ENCODE data around the gene SRGAP3.

Gene SRGAP3

DNA sequence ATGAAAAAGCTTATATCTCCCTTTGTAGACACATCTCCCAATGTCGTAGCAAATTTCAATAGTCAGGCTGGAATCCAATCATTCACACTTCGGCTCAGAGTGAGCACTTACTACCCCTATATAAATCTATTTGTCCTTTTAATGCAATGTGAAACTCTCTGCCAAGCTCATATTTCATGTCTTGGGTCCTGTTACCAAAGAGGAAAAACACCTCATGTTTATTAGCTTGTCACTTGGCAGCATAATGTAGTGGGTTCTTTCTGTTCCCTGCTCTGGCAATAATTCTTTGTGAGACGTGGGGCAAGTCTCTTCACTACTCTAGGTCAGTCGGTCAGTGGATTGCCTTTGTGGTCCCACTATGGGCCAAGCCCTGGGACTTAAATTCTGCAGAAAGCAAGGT, 107.1 kb downstream of the SRGAP3 start (continued):
- 0 out of 2 replicates have a peak, but pooled peaks have one; percentile 49 for TF ChIP-seq ZNF629 (tag by site-specific recombination; IDR thresholded peaks at IDR 0.05)
- TF ChIP-seq, protein P1, sequence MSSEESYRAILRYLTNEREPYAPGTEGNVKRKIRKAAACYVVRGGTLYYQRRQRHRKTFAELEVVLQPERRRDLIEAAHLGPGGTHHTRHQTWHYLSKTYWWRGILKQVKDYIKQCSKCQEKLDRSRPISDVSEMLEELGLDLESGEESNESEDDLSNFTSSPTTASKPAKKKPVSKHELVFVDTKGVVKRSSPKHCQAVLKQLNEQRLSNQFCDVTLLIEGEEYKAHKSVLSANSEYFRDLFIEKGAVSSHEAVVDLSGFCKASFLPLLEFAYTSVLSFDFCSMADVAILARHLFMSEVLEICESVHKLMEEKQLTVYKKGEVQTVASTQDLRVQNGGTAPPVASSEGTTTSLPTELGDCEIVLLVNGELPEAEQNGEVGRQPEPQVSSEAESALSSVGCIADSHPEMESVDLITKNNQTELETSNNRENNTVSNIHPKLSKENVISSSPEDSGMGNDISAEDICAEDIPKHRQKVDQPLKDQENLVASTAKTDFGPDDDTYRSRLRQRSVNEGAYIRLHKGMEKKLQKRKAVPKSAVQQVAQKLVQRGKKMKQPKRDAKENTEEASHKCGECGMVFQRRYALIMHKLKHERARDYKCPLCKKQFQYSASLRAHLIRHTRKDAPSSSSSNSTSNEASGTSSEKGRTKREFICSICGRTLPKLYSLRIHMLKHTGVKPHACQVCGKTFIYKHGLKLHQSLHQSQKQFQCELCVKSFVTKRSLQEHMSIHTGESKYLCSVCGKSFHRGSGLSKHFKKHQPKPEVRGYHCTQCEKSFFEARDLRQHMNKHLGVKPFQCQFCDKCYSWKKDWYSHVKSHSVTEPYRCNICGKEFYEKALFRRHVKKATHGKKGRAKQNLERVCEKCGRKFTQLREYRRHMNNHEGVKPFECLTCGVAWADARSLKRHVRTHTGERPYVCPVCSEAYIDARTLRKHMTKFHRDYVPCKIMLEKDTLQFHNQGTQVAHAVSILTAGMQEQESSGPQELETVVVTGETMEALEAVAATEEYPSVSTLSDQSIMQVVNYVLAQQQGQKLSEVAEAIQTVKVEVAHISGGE (tag by site-specific recombination; conservative IDR thresholded peaks at IDR 0.05; ENCODE audit: low read depth): no peak
- TF ChIP-seq ZNF19 (tag by site-specific recombination; IDR thresholded peaks at IDR 0.05; ENCODE audit: low read depth): no peak
- no peak for TF ChIP-seq ZNF266 (tag by site-specific recombination; IDR thresholded peaks at IDR 0.05; ENCODE audit: low read depth)
- no peak for TF ChIP-seq BCL11B (tag by site-specific recombination; IDR thresholded peaks at IDR 0.05; ENCODE audit: low read depth)
- no peak for TF ChIP-seq ZNF26 (tag by site-specific recombination; IDR thresholded peaks at IDR 0.05)
- no peak for TF ChIP-seq HOXC10 (CRISPR knock-in tag; IDR thresholded peaks at IDR 0.05)
- TF ChIP-seq ZNF501 (tag by site-specific recombination; IDR thresholded peaks at IDR 0.05): peak; percentile 59; the same call in 1 of the 2 replicates
- TF ChIP-seq ZNF174 (tag by site-specific recombination; IDR thresholded peaks at IDR 0.05): no peak
- TF ChIP-seq ZNF18 (tag by site-specific recombination; IDR thresholded peaks at IDR 0.05): peak; percentile 83
- TF ChIP-seq ZNF239 (tag by site-specific recombination; IDR thresholded peaks at IDR 0.05): no peak
- no peak for TF ChIP-seq ZNF221 (tag by site-specific recombination; IDR thresholded peaks at IDR 0.05; ENCODE audit: borderline replicate concordance)
- TF ChIP-seq, protein P2, sequence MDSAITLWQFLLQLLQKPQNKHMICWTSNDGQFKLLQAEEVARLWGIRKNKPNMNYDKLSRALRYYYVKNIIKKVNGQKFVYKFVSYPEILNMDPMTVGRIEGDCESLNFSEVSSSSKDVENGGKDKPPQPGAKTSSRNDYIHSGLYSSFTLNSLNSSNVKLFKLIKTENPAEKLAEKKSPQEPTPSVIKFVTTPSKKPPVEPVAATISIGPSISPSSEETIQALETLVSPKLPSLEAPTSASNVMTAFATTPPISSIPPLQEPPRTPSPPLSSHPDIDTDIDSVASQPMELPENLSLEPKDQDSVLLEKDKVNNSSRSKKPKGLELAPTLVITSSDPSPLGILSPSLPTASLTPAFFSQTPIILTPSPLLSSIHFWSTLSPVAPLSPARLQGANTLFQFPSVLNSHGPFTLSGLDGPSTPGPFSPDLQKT (IDR thresholded peaks at IDR 0.05; ENCODE audit: borderline replicate concordance, low read depth, low read length): no peak
- peak; percentile 93 for TF ChIP-seq ZBTB44 (tag by site-specific recombination; IDR thresholded peaks at IDR 0.05)
- no peak for TF ChIP-seq ZNF830 (tag by site-specific recombination; IDR thresholded peaks at IDR 0.05; ENCODE audit: low read depth)
- TF ChIP-seq SP2 (tag by site-specific recombination; IDR thresholded peaks at IDR 0.05): no peak
- no peak for TF ChIP-seq ZNF664 (tag by site-specific recombination; IDR thresholded peaks at IDR 0.05)
- TF ChIP-seq MYNN (tag by site-specific recombination; IDR thresholded peaks at IDR 0.05; ENCODE audit: borderline replicate concordance): no peak
- TF ChIP-seq ZNF48 (tag by site-specific recombination; IDR thresholded peaks at IDR 0.05): no peak
- TF ChIP-seq ZNF776 (tag by site-specific recombination; IDR thresholded peaks at IDR 0.05; ENCODE audit: borderline replicate concordance): no peak
- no peak for TF ChIP-seq ZNF37A (tag by site-specific recombination; IDR thresholded peaks at IDR 0.05)
- TF ChIP-seq, protein P3, sequence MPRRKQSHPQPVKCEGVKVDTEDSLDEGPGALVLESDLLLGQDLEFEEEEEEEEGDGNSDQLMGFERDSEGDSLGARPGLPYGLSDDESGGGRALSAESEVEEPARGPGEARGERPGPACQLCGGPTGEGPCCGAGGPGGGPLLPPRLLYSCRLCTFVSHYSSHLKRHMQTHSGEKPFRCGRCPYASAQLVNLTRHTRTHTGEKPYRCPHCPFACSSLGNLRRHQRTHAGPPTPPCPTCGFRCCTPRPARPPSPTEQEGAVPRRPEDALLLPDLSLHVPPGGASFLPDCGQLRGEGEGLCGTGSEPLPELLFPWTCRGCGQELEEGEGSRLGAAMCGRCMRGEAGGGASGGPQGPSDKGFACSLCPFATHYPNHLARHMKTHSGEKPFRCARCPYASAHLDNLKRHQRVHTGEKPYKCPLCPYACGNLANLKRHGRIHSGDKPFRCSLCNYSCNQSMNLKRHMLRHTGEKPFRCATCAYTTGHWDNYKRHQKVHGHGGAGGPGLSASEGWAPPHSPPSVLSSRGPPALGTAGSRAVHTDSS (tag by site-specific recombination; IDR thresholded peaks at IDR 0.05): no peak
- TF ChIP-seq ZNF366 (tag by site-specific recombination; conservative IDR thresholded peaks at IDR 0.05): peak; percentile 55
- TF ChIP-seq PATZ1 (tag by site-specific recombination; IDR thresholded peaks at IDR 0.05): no peak
- no peak for TF ChIP-seq ZNF140 (tag by site-specific recombination; IDR thresholded peaks at IDR 0.05)
- TF ChIP-seq ZNF146 (tag by site-specific recombination; IDR thresholded peaks at IDR 0.05): no peak
